HG03196 (cell line): ENCODE results near the gene EXOC6.

Source experiments
- ATAC-seq: cut with Tn5 transposase; IDR thresholded peaks from one replicate; pipeline ENCODE4 v1.9.1; 2021; ENCODE audit not compliant: unreplicated experiment

Gene EXOC6

DNA sequence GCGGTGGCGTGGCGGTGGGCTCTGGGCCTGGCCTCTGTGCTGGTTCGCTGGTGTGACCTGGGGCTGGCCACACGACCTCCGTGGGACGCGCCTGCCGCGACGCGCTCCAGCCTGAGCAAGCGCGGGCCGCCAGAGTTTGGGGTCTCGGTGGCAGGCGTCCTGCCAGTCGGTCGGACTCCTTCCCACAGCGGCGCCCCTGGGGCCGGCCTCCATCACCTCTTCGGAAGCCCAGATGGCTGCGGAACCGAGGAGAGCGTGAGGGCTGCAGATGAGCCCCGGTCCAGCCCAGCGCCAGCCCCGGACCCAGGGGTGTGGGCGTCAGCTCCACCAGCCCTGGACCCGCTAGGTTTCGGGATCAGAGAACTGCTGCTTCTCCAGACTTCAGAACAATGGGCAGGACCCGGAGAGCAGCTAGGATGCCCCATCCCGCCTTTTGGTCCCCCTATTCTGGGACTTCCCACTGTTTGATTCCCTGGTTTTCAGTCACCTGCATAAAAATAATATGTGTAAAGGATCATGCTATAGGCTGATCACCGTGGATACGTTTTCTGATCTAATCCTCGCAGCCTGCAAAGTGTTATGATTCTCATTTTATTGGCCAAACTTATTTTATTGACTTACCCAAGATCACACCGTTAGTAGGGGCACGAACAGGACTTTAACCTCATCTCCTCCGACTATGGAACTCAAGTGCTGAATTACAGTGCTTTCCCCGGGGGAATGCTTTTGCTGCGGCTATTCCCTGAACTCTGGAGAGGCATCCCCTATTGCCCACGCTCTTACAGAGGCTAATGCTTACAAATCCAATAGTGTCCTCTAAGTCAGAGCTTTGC is 215.0 kb downstream of the EXOC6 start:
- no peak for ATAC-seq

DNA sequence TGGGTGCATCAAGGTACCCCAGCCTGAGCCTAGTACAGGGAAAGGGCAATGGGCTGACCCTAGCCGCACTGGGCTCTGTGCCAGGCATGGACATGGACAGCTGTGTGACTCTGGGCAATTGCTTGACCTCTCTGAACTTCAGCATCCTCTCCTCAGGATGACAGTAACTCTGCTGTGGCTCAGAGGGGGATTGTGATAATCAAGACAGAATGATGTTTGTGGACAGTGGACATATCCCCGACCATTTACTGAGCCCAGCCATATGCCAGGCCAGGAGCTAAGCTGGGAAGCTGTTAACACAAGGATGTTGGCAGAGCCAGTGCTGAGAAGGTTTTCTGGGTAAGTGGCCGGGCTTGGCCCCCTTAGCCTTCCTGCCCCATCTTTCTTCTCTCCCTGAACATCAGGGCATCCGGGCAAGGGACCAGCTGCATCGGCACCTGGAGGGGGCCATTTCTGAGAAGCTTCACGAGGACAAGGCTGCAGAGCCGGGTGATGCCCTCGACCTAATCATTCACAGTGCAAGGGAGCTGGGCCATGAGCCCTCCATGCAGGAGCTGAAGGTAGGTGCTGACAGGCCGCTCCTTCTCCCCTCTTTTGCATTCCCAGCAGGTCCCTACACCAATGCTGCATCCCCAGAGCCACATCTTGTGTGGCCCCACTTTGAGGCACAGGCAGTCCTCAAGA is 215.8 kb downstream of the EXOC6 start:
- no peak for ATAC-seq

DNA sequence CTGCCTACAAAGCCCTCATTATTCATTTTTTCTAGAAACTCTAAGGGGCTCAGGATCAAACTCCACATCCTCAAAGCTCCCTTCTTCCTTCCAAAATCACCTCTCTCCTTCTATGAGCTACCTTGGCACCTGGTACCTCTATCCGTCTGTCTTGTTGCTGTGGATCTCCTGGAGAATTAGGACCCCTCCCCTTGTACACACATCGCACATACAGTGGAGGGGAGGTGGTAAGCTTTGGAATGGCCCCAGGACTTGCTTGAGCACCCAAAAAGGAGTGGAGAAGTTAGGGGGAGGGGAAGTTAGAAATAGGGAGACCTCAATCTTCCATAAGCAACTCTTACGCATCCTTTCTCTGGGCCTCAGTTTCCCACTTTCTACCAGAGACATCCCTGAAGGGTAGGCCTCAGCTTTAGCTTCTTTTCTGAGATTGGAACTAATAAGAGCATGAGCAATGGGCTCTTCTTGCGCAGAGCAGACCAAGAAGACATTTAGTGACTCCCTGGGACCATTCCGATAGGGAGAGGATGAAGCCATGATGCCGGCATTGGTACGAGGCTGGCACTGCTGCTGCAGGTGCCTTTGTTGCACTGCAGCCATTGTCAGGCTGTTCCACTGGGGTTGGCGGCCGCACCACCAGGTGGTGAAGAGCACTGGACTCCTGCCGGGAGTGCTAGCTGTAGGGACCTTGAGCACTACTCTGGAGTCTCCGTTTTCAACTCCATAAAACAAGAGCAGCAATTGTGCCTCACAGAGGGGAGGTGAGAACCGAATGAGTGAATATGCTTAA is 216.7 kb downstream of the EXOC6 start:
- no peak for ATAC-seq

DNA sequence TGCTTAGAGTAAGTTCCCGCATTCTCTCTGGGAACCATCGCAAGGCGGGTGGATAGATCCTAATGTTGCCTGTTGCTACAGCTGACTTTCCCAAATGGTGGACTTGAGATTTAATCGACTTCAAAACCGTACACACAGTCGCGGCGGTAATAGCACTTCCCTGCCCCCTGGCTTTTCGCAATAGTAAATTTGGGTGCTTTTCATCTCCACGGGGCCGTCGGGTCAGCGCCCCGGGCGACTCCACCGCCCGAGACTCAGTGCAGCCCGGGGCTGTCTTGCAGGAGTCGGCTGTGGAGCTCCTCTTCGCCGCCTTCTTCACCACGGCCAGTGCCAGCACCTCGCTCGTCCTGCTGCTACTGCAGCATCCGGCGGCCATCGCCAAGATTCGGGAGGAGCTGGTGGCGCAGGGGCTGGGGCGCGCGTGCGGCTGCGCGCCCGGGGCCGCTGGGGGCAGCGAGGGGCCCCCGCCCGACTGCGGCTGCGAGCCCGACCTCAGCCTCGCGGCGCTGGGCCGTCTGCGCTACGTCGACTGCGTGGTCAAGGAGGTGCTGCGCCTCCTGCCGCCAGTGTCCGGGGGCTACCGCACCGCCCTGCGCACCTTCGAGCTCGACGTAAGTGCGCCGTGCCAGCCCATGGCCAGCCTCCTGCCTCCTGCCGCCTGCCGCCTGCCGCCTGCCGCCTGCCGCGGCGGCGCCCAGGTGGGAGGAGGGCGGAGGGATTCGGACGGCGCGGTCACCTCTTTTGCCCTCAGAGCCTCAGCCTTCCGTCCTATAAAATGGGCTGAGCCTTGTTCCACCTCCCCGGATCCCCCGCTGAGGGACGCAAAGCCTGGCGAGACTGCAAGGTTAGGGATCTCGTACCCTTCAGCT is 217.6 kb downstream of the EXOC6 start:
- ATAC-seq: no peak

DNA sequence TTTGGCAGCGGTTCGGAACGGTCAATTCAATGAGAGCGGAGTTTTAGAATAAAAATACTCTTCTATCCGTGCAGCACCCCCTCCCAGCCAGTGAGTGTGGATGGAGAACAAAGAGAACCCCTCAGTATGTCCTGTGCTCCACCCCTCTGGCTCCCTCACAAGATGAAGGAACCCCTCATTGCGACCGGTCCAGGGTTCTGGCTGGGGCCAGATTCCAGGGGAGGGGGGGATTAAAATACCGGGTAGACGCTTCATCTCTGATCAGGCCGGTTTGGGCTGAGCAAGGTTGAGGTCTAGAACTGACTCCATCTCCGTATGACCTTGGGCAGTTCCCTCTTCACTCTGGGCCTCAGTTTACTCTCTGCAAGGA is 218.2 kb downstream of the EXOC6 start:
- no peak for ATAC-seq

DNA sequence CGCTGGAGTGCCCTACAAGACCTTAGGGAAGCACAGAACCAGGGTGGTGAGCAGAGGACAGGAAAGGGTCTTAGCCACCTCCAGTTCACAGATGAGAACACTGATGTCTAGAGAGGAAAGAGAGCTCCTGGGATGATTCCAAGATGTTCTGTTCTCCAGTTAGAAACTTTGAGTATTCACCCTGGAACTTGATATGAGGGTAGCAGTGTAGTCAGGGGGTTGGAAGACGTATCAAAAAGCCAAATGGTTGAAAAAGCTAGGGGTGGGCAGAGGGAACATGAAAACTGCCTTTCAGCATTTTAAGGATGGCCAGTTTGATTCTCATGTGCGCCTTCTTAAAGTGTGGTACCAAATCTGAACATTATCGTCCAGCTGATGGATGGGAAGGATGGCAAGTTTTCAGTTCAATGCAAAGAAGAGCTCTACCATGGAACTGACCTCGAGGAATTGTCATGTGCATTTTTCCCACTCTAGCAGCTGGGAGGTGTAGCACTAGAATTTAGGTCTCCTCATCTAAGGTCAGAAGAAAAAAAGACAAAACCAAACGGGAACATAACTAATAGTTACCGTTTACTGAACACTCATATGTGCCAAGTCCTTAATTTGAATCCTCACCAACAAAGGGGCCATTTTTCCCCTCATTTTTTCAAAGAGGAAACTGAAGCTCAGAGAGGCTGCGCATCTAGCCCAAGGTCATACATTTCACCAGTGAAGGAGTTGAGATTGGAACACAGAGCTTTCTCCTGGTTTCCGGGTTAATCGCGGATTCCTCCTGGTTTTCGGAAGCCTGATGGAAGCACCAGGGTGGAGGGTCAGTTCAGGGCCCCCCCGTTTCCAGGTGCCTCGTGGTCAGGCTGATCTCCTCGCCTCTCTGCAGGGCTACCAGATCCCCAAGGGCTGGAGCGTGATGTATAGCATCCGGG is 219.4 kb downstream of the EXOC6 start:
- no peak for ATAC-seq

- no peak for ATAC-seq
These were observed 220.3 kb downstream of the EXOC6 start for GRCh38 chr10:93068411-93069244.

DNA sequence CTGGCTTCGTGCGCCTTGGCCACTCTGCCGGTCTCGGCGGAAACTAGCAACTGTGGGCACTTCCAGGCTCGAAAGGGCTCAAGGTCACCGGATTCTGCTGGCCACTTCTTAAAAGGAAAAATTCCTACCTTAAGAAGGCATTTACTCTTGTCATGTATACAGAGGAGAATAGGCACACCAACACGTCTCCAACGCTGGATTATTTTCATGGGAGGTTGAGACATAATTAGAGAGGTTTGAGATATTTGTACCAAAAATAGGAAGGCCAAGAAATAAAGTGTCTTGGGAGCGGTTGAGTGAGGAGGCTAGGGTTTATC is 220.9 kb downstream of the EXOC6 start:
- ATAC-seq: no peak

- no peak for ATAC-seq
These were observed 222.3 kb downstream of the EXOC6 start for GRCh38 chr10:93070378-93071176.

GRCh38 chr10:93071177-93071472 is 222.8 kb downstream of the EXOC6 start:
- ATAC-seq: no peak

DNA sequence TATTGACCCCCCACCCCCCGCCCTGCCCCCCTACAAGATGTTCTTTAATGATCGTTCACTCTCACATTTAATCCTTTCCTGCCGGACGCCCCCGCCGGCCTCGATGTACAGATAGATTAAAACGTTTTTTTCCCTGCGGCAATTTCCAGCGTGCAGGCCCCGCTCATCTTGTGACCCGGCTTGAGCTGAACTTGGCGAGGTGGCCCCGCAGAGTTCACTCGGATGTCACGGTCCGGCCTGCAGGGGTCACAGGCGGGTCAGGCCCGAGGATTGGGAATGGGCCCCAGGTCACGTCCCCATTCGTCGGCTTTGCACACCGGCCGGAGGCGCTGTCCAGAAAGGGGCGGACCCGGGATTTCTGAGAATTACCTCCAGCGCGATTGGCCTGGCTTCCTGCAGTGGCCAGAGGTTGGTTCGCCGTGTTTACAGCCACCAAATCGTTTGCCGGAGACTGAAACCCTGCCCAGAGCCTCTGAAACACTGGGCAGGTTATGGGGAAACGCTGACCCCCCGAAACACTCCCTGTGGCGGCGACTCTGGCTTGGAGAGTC is 223.4 kb downstream of the EXOC6 start:
- no peak for ATAC-seq

- no peak for ATAC-seq
These were observed 223.9 kb downstream of the EXOC6 start for GRCh38 chr10:93072225-93072712.

GRCh38 chr10:93072713-93073538 is 224.6 kb downstream of the EXOC6 start:
- no peak for ATAC-seq

DNA sequence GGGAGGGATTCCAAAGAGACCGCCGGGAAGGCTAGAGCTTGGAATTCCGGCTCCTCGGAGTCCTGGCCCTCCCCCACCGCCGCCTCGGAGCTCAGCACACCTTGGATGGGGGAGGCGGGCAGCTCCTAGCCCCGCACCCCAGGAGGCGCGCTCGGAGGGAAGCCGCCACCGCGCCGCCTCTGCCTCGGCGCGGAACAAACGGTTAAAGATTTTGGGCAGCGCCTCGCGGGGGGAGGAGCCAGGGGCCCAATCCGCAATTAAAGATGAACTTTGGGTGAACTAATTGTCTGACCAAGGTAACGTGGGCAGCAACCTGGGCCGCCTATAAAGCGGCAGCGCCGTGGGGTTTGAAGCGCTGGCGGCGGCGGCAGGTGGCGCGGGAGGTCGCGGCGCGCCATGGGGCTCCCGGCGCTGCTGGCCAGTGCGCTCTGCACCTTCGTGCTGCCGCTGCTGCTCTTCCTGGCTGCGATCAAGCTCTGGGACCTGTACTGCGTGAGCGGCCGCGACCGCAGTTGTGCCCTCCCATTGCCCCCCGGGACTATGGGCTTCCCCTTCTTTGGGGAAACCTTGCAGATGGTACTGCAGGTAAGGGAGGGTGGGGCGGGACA is 225.3 kb downstream of the EXOC6 start, which contains the start of gene CYP26A1:
Gene CYP26A1, plus strand, starts transcription at position 355 of the 608 bp plus-strand sequence. Its CDS starts 42 bp downstream, at position 397.
- ATAC-seq: no peak

DNA sequence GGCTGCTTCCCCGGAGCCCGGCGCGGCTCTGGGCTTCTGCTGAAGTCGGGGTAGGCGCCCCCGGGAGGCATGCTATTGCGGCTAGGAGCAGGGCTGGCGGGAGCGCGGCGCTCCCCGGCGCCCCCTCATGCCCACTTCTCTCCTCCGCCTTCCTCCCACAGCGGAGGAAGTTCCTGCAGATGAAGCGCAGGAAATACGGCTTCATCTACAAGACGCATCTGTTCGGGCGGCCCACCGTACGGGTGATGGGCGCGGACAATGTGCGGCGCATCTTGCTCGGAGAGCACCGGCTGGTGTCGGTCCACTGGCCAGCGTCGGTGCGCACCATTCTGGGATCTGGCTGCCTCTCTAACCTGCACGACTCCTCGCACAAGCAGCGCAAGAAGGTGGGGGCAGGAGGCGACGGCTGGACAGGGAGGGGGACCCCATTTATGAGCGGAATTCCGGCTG is 225.9 kb downstream of the EXOC6 start:
- no peak for ATAC-seq

DNA sequence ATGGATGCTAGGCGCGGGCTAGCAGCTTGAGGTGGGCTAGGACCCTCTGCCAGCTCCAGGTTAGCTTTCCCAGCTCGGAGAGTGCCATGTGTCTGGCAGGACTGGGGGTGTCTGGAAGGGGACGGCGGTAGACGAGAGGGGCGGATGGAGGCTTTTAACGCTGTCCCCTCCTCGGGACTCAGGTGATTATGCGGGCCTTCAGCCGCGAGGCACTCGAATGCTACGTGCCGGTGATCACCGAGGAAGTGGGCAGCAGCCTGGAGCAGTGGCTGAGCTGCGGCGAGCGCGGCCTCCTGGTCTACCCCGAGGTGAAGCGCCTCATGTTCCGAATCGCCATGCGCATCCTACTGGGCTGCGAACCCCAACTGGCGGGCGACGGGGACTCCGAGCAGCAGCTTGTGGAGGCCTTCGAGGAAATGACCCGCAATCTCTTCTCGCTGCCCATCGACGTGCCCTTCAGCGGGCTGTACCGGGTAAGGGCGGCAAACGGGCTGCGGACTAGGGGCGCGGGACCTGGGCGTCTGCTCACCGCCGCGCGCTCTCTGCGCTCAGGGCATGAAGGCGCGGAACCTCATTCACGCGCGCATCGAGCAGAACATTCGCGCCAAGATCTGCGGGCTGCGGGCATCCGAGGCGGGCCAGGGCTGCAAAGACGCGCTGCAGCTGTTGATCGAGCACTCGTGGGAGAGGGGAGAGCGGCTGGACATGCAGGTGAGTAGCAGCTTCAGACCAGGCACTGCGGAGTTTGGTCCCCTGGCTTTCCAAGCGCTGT is 226.5 kb downstream of the EXOC6 start:
- no peak for ATAC-seq
